B cell (primary cell): ENCODE data around the gene FBXO42. TPM values are rescaled to one million over a fixed set of nuclear protein-coding genes. Genes with fewer than 3 reads are reported as not detected.

ENCODE experiments used
- ATAC-seq: fragments of 200-7000 bp; cut with Tn5 transposase; one replicate; pipeline ENCODE4 v1.10.0; 2021; ENCODE audit warnings: low read depth, mild to moderate bottlenecking, moderate number of reproducible peaks, moderate library complexity
- CTCF ChIA-PET: fragments of 350-600 bp; sonication (Branson Sonifier 250); formaldehyde crosslinking; loops from one replicate; lab custom pipeline; 2021; ENCODE audit warnings: antibody characterized with exemption, inconsistent platforms; lab: Charles Lee
- POLR2A ChIA-PET: fragments of 350-600 bp; sonication (Branson Sonifier 250); formaldehyde crosslinking; loops from one replicate; lab custom pipeline; 2021; ENCODE audit warnings: antibody characterized with exemption; lab: Charles Lee
- DNase-seq: peaks from one replicate; pipeline ENCODE4 v3.0.0; 2013
- H2AFZ ChIP-seq: 2 replicates; pipeline ENCODE4 v1.6.1; 2012; ENCODE audit warnings: mild to moderate bottlenecking, low read depth, low read length; ENCODE audit not compliant: insufficient read depth, poor library complexity, severe bottlenecking
- H3K27ac ChIP-seq, 2 donors: 1 replicate in 1 of 2; 2 replicates in 1 of 2; pipeline ENCODE4 v1.5.1; 2012 to 2013; ENCODE audit warnings: low read length in 2 of 2, mild to moderate bottlenecking in 2 of 2, moderate library complexity in 1 of 2
- H3K27me3 ChIP-seq, 4 experiments: fragments of 200-600 bp in 1 of 4; sonication (generic) in 1 of 4; replicated peaks in 1 of 4; 1 replicate in 2 of 4; 2 replicates in 2 of 4; pipeline versions ENCODE4 v1.6.1 to v1.7.0; 2013 to 2016; ENCODE audit warnings: low read length in 3 of 4, mild to moderate bottlenecking in 2 of 4, mixed read lengths in 1 of 4, moderate library complexity in 1 of 4; ENCODE audit not compliant: insufficient read depth in 4 of 4, control insufficient read depth in 3 of 4; ENCODE audit errors: control extremely low read depth in 1 of 4
- H3K36me3 ChIP-seq, 2 experiments: replicated peaks in 1 of 2; 1 replicate in 1 of 2; 2 replicates in 1 of 2; pipeline versions ENCODE4 v1.6.1 to v1.7.1; 2013; ENCODE audit warnings: low read length in 1 of 2; ENCODE audit not compliant: insufficient read depth in 2 of 2, control insufficient read depth in 1 of 2; ENCODE audit errors: control extremely low read depth in 1 of 2, extremely low read depth in 1 of 2
- H3K4me1 ChIP-seq, 2 donors: fragments of 200-600 bp in 1 of 2; sonication (generic) in 1 of 2; 1 replicate in 1 of 2; 2 replicates in 1 of 2; pipeline versions ENCODE4 v1.5.1 to v1.6.1; 2013 to 2017; ENCODE audit warnings: low read length in 2 of 2; ENCODE audit not compliant: control insufficient read depth in 2 of 2, insufficient read depth in 2 of 2
- H3K4me2 ChIP-seq: replicated peaks from 2 replicates; pipeline ENCODE3; 2012; ENCODE audit warnings: mild to moderate bottlenecking, low read depth, low read length; ENCODE audit not compliant: poor library complexity, severe bottlenecking
- H3K4me3 ChIP-seq, 5 experiments: fragments of 200-600 bp in 1 of 5; sonication (generic) in 1 of 5; 1 replicate in 3 of 5; 2 replicates in 2 of 5; pipeline versions ENCODE4 v1.5.1 to v1.7.0; 2011 to 2016; ENCODE audit warnings: low read length in 4 of 5, mild to moderate bottlenecking in 4 of 5, low read depth in 2 of 5, control low read depth in 1 of 5, moderate library complexity in 1 of 5; ENCODE audit not compliant: insufficient read depth in 1 of 5; ENCODE audit errors: control extremely low read depth in 1 of 5, extremely low read depth in 1 of 5
- H3K79me2 ChIP-seq: fragments of 200-600 bp; sonication (generic); one replicate; pipeline ENCODE4 v1.6.0; 2016; ENCODE audit warnings: low read length; ENCODE audit not compliant: control insufficient read depth, insufficient read depth
- H3K9ac ChIP-seq: fragments of 200-600 bp; sonication (generic); 2 replicates; pipeline ENCODE4 v1.6.1; 2017; ENCODE audit warnings: mild to moderate bottlenecking, low read length, moderate library complexity
- H3K9me3 ChIP-seq, 3 donors: one replicate each; pipeline versions ENCODE4 v1.6.1 to v1.7.1; 2013; ENCODE audit warnings: low read length in 2 of 3; ENCODE audit not compliant: control insufficient read depth in 2 of 3, insufficient read depth in 1 of 3; ENCODE audit errors: control extremely low read depth in 1 of 3
- H4K20me1 ChIP-seq: 2 replicates; pipeline ENCODE4 v1.6.0; 2012; ENCODE audit warnings: mild to moderate bottlenecking, low read length; ENCODE audit not compliant: insufficient read depth, control insufficient read depth, poor library complexity, severe bottlenecking
- H3K27ac Mint-ChIP-seq: one replicate; pipeline ENCODE4 v1.8.0; 2021; ENCODE audit warnings: mixed read lengths
- H3K27me3 Mint-ChIP-seq: one replicate; pipeline ENCODE4 v1.8.0; 2021; ENCODE audit warnings: mixed read lengths
- H3K4me1 Mint-ChIP-seq: one replicate; pipeline ENCODE4 v1.8.0; 2021; ENCODE audit warnings: mixed read lengths
- H3K4me3 Mint-ChIP-seq: one replicate; pipeline ENCODE4 v1.8.0; 2021; ENCODE audit warnings: mixed read lengths
- H3K9me3 Mint-ChIP-seq: one replicate; pipeline ENCODE4 v1.8.0; 2022; ENCODE audit warnings: mixed read lengths; ENCODE audit not compliant: insufficient read depth
- EZH2 ChIP-seq: IDR thresholded peaks from 2 replicates; pipeline ENCODE4 v1.6.1; 2012; ENCODE audit warnings: borderline replicate concordance, low read depth, mild to moderate bottlenecking, moderate library complexity, low read length; ENCODE audit not compliant: insufficient read depth, poor library complexity, severe bottlenecking
- WGBS: methylation state at CpG from one replicate; pipeline ENCODE4 v1.1.5; 2013; ENCODE audit warnings: missing lambda C conversion rate; ENCODE audit not compliant: insufficient coverage; 5-methylcytosine and 5-hydroxymethylcytosine counted together
- intact Hi-C: fragments of 100-400 bp; cut with micrococcal nuclease; formaldehyde crosslinking; loops from one replicate; pipeline ENCODE4 v1.10.0; 2022
- polyA plus RNA-seq: library from polyadenylated mRNA; depleted of rRNA; stranded (reverse); fragments of >200 nt; gene quantifications from 2 replicates; pipeline ENCODE4 v1.2.3, GENCODE V29; 2012
- total RNA-seq, 2 donors: library from RNA; stranded (reverse); fragments of 120-200 nt in 1 of 2; gene quantifications; 1 replicate in 1 of 2; 2 replicates in 1 of 2; pipeline versions ENCODE4 v1.2.3 to v1.2.4, GENCODE V29; 2013 to 2022
- TF ChIP-seq, protein P1 (sequence below): fragments of 200-600 bp; IDR thresholded peaks from one replicate; pipeline ENCODE4 v1.8.0; 2022; ENCODE audit warnings: antibody characterized with exemption, mild to moderate bottlenecking

Gene FBXO42
- total and polyA plus RNA-seq, 2 donors (not counting 1 experiment from before 2014, with no cell fraction given) = 17.2 to 33.1 TPM

GRCh38 chr1:16235944-16236510 is 116.3 kb downstream of the FBXO42 start:
- H3K4me1 ChIP-seq = peaks cover 12 to 17% of the 10 kb centered on the region in 2 donors
- H3K4me1 Mint-ChIP-seq = peaks cover 16% of the 10 kb centered on the region
- peak; percentile 87 for DNase-seq
- TF ChIP-seq, protein P1, sequence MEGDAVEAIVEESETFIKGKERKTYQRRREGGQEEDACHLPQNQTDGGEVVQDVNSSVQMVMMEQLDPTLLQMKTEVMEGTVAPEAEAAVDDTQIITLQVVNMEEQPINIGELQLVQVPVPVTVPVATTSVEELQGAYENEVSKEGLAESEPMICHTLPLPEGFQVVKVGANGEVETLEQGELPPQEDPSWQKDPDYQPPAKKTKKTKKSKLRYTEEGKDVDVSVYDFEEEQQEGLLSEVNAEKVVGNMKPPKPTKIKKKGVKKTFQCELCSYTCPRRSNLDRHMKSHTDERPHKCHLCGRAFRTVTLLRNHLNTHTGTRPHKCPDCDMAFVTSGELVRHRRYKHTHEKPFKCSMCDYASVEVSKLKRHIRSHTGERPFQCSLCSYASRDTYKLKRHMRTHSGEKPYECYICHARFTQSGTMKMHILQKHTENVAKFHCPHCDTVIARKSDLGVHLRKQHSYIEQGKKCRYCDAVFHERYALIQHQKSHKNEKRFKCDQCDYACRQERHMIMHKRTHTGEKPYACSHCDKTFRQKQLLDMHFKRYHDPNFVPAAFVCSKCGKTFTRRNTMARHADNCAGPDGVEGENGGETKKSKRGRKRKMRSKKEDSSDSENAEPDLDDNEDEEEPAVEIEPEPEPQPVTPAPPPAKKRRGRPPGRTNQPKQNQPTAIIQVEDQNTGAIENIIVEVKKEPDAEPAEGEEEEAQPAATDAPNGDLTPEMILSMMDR = peak; percentile 66
- TF ChIP-seq EZH2 = no peak
- H3K9me3 ChIP-seq = no peaks in the 10 kb centered on the region
- H3K9me3 Mint-ChIP-seq = no peaks in the 10 kb centered on the region
- CTCF ChIA-PET = interaction anchor here (1.0 to 1.2 kb wide), 3 partner anchors 19 to 153 kb away, joined by 3 to 4 read pairs (median 3); no protein-coding TSS in a partner anchor
- no peaks in the 10 kb centered on the region for H3K79me2 ChIP-seq
- peak overlapping the region; percentile 82 to 92 for H3K27ac ChIP-seq
- intact Hi-C loops = loop anchor here (1.0 to 10.0 kb wide), 5 partner anchors 19 to 711 kb away; partner anchors contain the start of genes CASP9, DNAJC16 and NECAP2
- H3K27me3 Mint-ChIP-seq = no peaks in the 10 kb centered on the region
- peak overlapping the region; percentile 94 for H3K4me2 ChIP-seq
- H3K9ac ChIP-seq = peak overlapping the region; percentile 94
- no peaks in the 10 kb centered on the region for H3K27me3 ChIP-seq
- H3K4me3 Mint-ChIP-seq = peak overlapping the region; percentile 85
- peak; percentile 76 for ATAC-seq
- WGBS = 29% methylated on average over 5 of the region's 6 CpGs
- H3K36me3 ChIP-seq = peaks cover 0 to 9% of the 10 kb centered on the region in 2 experiments
- no peaks in the 10 kb centered on the region for H4K20me1 ChIP-seq
- H3K4me3 ChIP-seq = peak overlapping the region; percentile 55 to 98 (median 76)
- POLR2A ChIA-PET = interaction anchor here (0.7 to 1.4 kb wide), 2 partner anchors 19 to 25 kb away, joined by 3 to 5 read pairs; no protein-coding TSS in a partner anchor
- peak overlapping the region; percentile 96 for H3K27ac Mint-ChIP-seq
- peak overlapping the region; percentile 88 for H2AFZ ChIP-seq

DNA sequence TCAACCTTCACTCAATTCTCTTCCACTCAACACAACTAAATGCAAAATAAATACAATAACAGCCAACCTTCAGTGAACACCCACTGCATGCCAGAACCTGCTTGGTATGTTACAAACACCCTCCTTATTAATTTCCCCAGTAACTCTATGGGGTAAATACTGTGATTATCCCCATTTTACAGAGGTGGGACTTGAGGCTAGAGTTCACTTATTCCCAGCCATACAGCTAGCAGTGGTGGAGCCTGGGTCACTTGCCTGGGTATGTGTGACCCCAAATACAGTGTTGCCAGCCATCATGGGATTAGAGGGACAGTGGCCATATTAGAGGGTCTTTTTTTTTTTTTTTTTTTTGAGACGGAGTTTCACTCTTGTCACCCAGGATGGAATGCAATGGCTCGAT is 116.9 kb downstream of the FBXO42 start:
- H3K4me3 Mint-ChIP-seq = no peak overlapping the region
- peaks cover 0 to 13% of the 10 kb centered on the region in 2 experiments for H3K36me3 ChIP-seq
- H3K9ac ChIP-seq = no peak overlapping the region
- H3K27me3 ChIP-seq = peaks cover 0 to 1% (median 0%) of the 10 kb centered on the region in 4 experiments
- H3K27me3 Mint-ChIP-seq = no peaks in the 10 kb centered on the region
- no peaks in the 10 kb centered on the region for H3K9me3 ChIP-seq
- no peaks in the 10 kb centered on the region for H3K9me3 Mint-ChIP-seq
- no CpG with 5 or more reads among the region's 2 CpGs for WGBS
- H3K4me3 ChIP-seq = no peak overlapping the region
- H3K4me1 Mint-ChIP-seq = peaks cover 16% of the 10 kb centered on the region
- no peaks in the 10 kb centered on the region for H3K79me2 ChIP-seq
- H3K27ac Mint-ChIP-seq = no peak overlapping the region
- H3K27ac ChIP-seq = no peak overlapping the region
- DNase-seq (no peak), ATAC-seq (no peak)
- intact Hi-C loops = loop anchor here (10.0 kb wide), 1 partner anchor 711 kb away; the partner anchor contains the start of genes CASP9 and DNAJC16
- no peak overlapping the region for H3K4me2 ChIP-seq
- no peak for TF ChIP-seq EZH2
- TF ChIP-seq, protein P1 = no peak
- POLR2A ChIA-PET = interaction anchor here (0.7 kb wide), 1 partner anchor 24 kb away, joined by 3 read pairs; no protein-coding TSS in a partner anchor
- H2AFZ ChIP-seq = no peak overlapping the region
- H4K20me1 ChIP-seq = no peaks in the 10 kb centered on the region
- peaks cover 12 to 17% of the 10 kb centered on the region in 2 donors for H3K4me1 ChIP-seq
- CTCF ChIA-PET = interaction anchor here (0.8 to 1.7 kb wide), 5 partner anchors 15 to 157 kb away, joined by 3 to 4 read pairs (median 3); no protein-coding TSS in a partner anchor
